Activated B cell treated with CpG ODN at 0.5 μM for 24 hours (primary cell): ENCODE data around the gene KIRREL2. TPM values are rescaled to one million over a fixed set of nuclear protein-coding genes. Genes with fewer than 3 reads are reported as not detected.

ENCODE experiments used
- ATAC-seq: fragments of 200-7000 bp; cut with Tn5 transposase; one replicate; pipeline ENCODE4 v1.10.0; 2021; ENCODE audit warnings: low read depth, mild to moderate bottlenecking, moderate library complexity
- CTCF ChIA-PET: fragments of 350-600 bp; sonication (Branson Sonifier 250); formaldehyde crosslinking; loops from one replicate; lab custom pipeline; 2021; ENCODE audit warnings: antibody characterized with exemption; lab: Charles Lee
- POLR2A ChIA-PET: fragments of 350-600 bp; sonication (Branson Sonifier 250); formaldehyde crosslinking; loops from one replicate; lab custom pipeline; 2021; ENCODE audit warnings: antibody characterized with exemption; lab: Charles Lee
- DNase-seq: peaks from one replicate; pipeline ENCODE4 v3.0.0; 2022
- H3K27ac Mint-ChIP-seq: one replicate; pipeline ENCODE4 v1.8.0; 2020; ENCODE audit warnings: mixed read lengths
- H3K27me3 Mint-ChIP-seq: one replicate; pipeline ENCODE4 v1.8.0; 2021; ENCODE audit warnings: mixed read lengths
- H3K36me3 Mint-ChIP-seq: one replicate; pipeline ENCODE4 v1.8.0; 2021; ENCODE audit warnings: low read depth, mixed read lengths
- H3K4me1 Mint-ChIP-seq: one replicate; pipeline ENCODE4 v1.8.0; 2021; ENCODE audit warnings: mixed read lengths
- H3K4me3 Mint-ChIP-seq: one replicate; pipeline ENCODE4 v1.8.0; 2020; ENCODE audit warnings: mild to moderate bottlenecking, mixed read lengths
- H3K9me3 Mint-ChIP-seq: one replicate; pipeline ENCODE4 v1.8.0; 2020; ENCODE audit warnings: mixed read lengths
- CTCF ChIP-seq: fragments of 200-600 bp; IDR thresholded peaks from one replicate; pipeline ENCODE4 v1.8.0; 2022; ENCODE audit warnings: antibody characterized with exemption, mild to moderate bottlenecking
- intact Hi-C: fragments of 100-400 bp; cut with micrococcal nuclease; formaldehyde crosslinking; loops from one replicate; pipeline ENCODE4 v1.15.1; 2024
- total RNA-seq: library from RNA; stranded (reverse); gene quantifications from 2 replicates; pipeline ENCODE4 v1.2.3, GENCODE V29; 2022

KIRREL2 gene
- total RNA-seq, 1 donor from 2014 or later: not detected

- ChIA-PET CTCF (no interaction called here), POLR2A (interaction anchor here (0.6 to 2.6 kb wide), 15 partner anchors 9 to 971 kb away, joined by 3 to 29 read pairs (median 6); partner anchors contain the start of genes IGFLR1, LIN37, PSENEN and TYROBP)
- peak; percentile 93 for DNase-seq
- H3K36me3 Mint-ChIP-seq: peaks cover 39% of the 10 kb centered on the region
- H3K9me3 Mint-ChIP-seq: no peaks in the 10 kb centered on the region
- no peaks in the 10 kb centered on the region for H3K27me3 Mint-ChIP-seq
- H3K27ac Mint-ChIP-seq: peak overlapping the region; percentile 95
- H3K4me3 Mint-ChIP-seq: peak overlapping the region; percentile 95
- no peak for TF ChIP-seq CTCF
- H3K4me1 Mint-ChIP-seq: peaks cover 77% of the 10 kb centered on the region
- ATAC-seq: peak; percentile 57
- intact Hi-C loops: loop anchor here (1.0 to 10.0 kb wide), 9 partner anchors 10 to 687 kb away; partner anchors contain the start of genes CAPNS1, THAP8 and WDR62
Measured at GRCh38 chr19:35899547-35900214, 43.0 kb downstream of the KIRREL2 start.

GRCh38 chr19:35901055-35901644 lies 44.4 kb downstream of the KIRREL2 start:
- CTCF ChIA-PET: no interaction called here
- Mint-ChIP-seq H3K27me3 (no peaks in the 10 kb centered on the region), H3K4me1 (peaks cover 77% of the 10 kb centered on the region), H3K36me3 (peaks cover 27% of the 10 kb centered on the region), H3K9me3 (no peaks in the 10 kb centered on the region), H3K4me3 (peak overlapping the region; percentile 95), H3K27ac (peak overlapping the region; percentile 97)
- POLR2A ChIA-PET: interaction anchor here (0.6 to 2.6 kb wide), 19 partner anchors 8 to 1315 kb away, joined by 3 to 29 read pairs (median 6); partner anchors contain the start of genes APLP1, IGFLR1, LIN37 and POLR2I
- no peak for TF ChIP-seq CTCF
- ATAC-seq (no peak), DNase-seq (no peak)
- intact Hi-C loops: loop anchor here (5.0 to 10.0 kb wide), 2 partner anchors 566 to 689 kb away; no protein-coding TSS in a partner anchor

GRCh38 chr19:35901854-35902661 lies 45.3 kb downstream of the KIRREL2 start, which contains the start of gene HCST:
TSS of gene HCST (plus strand) at chr19:35902529. CDS start at chr19:35902594, 65 bp downstream.
- TF ChIP-seq CTCF: no peak
- no peaks in the 10 kb centered on the region for H3K27me3 Mint-ChIP-seq
- DNase-seq: no peak
- H3K4me1 Mint-ChIP-seq: peaks cover 75% of the 10 kb centered on the region
- ChIA-PET CTCF (no interaction called here), POLR2A (interaction anchor here (1.7 to 5.1 kb wide), 3 partner anchors 10 to 28 kb away, joined by 6 to 48 read pairs (median 29); no protein-coding TSS in a partner anchor)
- intact Hi-C loops: loop anchor here (2.0 to 10.0 kb wide), 3 partner anchors 185 to 690 kb away; no protein-coding TSS in a partner anchor
- peak within 1 kb of the TSS; percentile 87 for H3K4me3 Mint-ChIP-seq
- no peak for ATAC-seq
- H3K27ac Mint-ChIP-seq: peak within 1 kb of the TSS; percentile 97
- peaks cover 20% of the 10 kb centered on the region for H3K36me3 Mint-ChIP-seq
- no peaks in the 10 kb centered on the region for H3K9me3 Mint-ChIP-seq

- POLR2A ChIA-PET: interaction anchor here (0.9 to 5.1 kb wide), 6 partner anchors 9 to 27 kb away, joined by 3 to 48 read pairs (median 4); no protein-coding TSS in a partner anchor
- ATAC-seq (no peak), DNase-seq (no peak)
- peaks cover 13% of the 10 kb centered on the region for H3K36me3 Mint-ChIP-seq
- no peaks in the 10 kb centered on the region for H3K27me3 Mint-ChIP-seq
- CTCF ChIA-PET: interaction anchor here (1.0 to 2.1 kb wide), 2 partner anchors 12 to 18 kb away, joined by 3 to 6 read pairs; no protein-coding TSS in a partner anchor
- H3K27ac Mint-ChIP-seq: peak overlapping the region; percentile 97
- TF ChIP-seq CTCF: no peak
- no peaks in the 10 kb centered on the region for H3K9me3 Mint-ChIP-seq
- peaks cover 73% of the 10 kb centered on the region for H3K4me1 Mint-ChIP-seq
- H3K4me3 Mint-ChIP-seq: peak overlapping the region; percentile 87
- intact Hi-C loops: loop anchor here (1.0 to 10.0 kb wide), 5 partner anchors 10 to 691 kb away; partner anchors contain the start of genes PSENEN and U2AF1L4
Measured at GRCh38 chr19:35902870-35903475, 46.3 kb downstream of the KIRREL2 start.
